A549 (cell line): ENCODE data around the gene PLEKHD1. TPM values are rescaled to one million over a fixed set of nuclear protein-coding genes. Genes with fewer than 3 reads are reported as not detected.
"Not testable (repeated sequence)": the region's sequence is repeated elsewhere in the genome, so short reads cannot be mapped to it uniquely, and the experiment has no call there.

Experiments used
- ATAC-seq, 2 experiments: fragments of 200-7000 bp in 1 of 2; fragments of >200 bp in 1 of 2; cut with Nextera tagmentation in 1 of 2; cut with Tn5 transposase in 1 of 2; 3 replicates each; pipeline versions ENCODE4 v1.8.0 to v1.9.1; 2018 to 2020; ENCODE audit warnings: mild to moderate bottlenecking in 1 of 2, moderate library complexity in 1 of 2
- CTCF ChIA-PET: fragments of 300-600 bp; sonication (Branson Sonifier 250); formaldehyde crosslinking; extraction: SDS; loops from one replicate; lab custom pipeline; 2021; ENCODE audit warnings: antibody characterized with exemption, inconsistent platforms; lab: Yijun Ruan, JAX
- POLR2A ChIA-PET: fragments of 350-600 bp; formaldehyde crosslinking; extraction: SDS; loops from one replicate; lab custom pipeline; 2021; ENCODE audit warnings: antibody characterized with exemption, inconsistent platforms; lab: Yijun Ruan, JAX
- DNase-seq, 2 experiments: peaks; one replicate each; pipeline versions ENCODE4 v3.0.0 to v3.0.0-alpha.2; 2011 to 2016; ENCODE audit warnings: low read depth in 1 of 2, low spot score in 1 of 2
- FAIRE-seq: peaks from 2 replicates; lab custom pipeline; 2011; peaks lifted over from hg19 to GRCh38; lab: Jason Lieb, UNC
- H3K27ac ChIP-seq, 2 experiments: fragments of >200 bp; sonication (Bioruptor Twin); formaldehyde crosslinking; 3 replicates each; pipeline ENCODE4 v1.5.1; 2016 to 2017
- H3K4me1 ChIP-seq: fragments of >200 bp; sonication (Bioruptor Twin); formaldehyde crosslinking; 3 replicates; pipeline ENCODE4 v1.6.1; 2016
- H3K4me2 ChIP-seq: fragments of >200 bp; sonication (Bioruptor Twin); formaldehyde crosslinking; 3 replicates; pipeline ENCODE4 v1.6.1; 2016
- H3K4me3 ChIP-seq: fragments of >200 bp; sonication (Bioruptor Twin); formaldehyde crosslinking; 3 replicates; pipeline ENCODE4 v1.5.1; 2016
- H3K9me3 ChIP-seq: fragments of >200 bp; sonication (Bioruptor Twin); formaldehyde crosslinking; 3 replicates; pipeline ENCODE4 v1.6.1; 2016
- CEBPB ChIP-seq, 2 experiments: fragments of >200 bp in 1 of 2; sonication (Bioruptor Twin) in 1 of 2; formaldehyde crosslinking in 1 of 2; IDR thresholded peaks; 2 replicates each; pipeline ENCODE4 v1.6.1; 2012 to 2016
- CTCF ChIP-seq: fragments of >200 bp; sonication (Bioruptor Twin); formaldehyde crosslinking; IDR thresholded peaks from 3 replicates; pipeline ENCODE4 v1.5.1; 2016
- ELK1 ChIP-seq: fragments of 150-350 bp; IDR thresholded peaks from 2 replicates; pipeline ENCODE4 v1.6.1; 2014; ENCODE audit warnings: low read depth, mild to moderate bottlenecking, low read length
- ESRRA ChIP-seq: fragments of 150-350 bp; IDR thresholded peaks from 2 replicates; pipeline ENCODE4 v1.6.1; 2014; ENCODE audit warnings: mild to moderate bottlenecking, low read length, borderline replicate concordance
- NFE2L2 ChIP-seq: fragments of 150-350 bp; conservative IDR thresholded peaks from 2 replicates; pipeline ENCODE4 v1.6.1; 2014; ENCODE audit warnings: low read length
- RAD21 ChIP-seq, 2 experiments: fragments of >200 bp in 1 of 2; sonication (Bioruptor Twin) in 1 of 2; formaldehyde crosslinking in 1 of 2; IDR thresholded peaks in 1 of 2; conservative IDR thresholded peaks in 1 of 2; 2 replicates in 1 of 2; 3 replicates in 1 of 2; pipeline ENCODE4 v1.6.1; 2012 to 2018; ENCODE audit warnings: inconsistent platforms in 1 of 2
- RARB ChIP-seq: fragments of 250-450 bp; sonication (Bioruptor Pico); IDR thresholded peaks from 2 replicates; pipeline ENCODE4 v1.8.0; 2021; ENCODE audit warnings: mild to moderate bottlenecking, moderate library complexity
- REST ChIP-seq: fragments of 200-600 bp; sonication (generic); IDR thresholded peaks from 2 replicates; pipeline ENCODE4 v1.6.1; 2016; ENCODE audit warnings: antibody characterized with exemption, mild to moderate bottlenecking, moderate library complexity
- SMC3 ChIP-seq: fragments of >200 bp; sonication (Bioruptor Twin); formaldehyde crosslinking; IDR thresholded peaks from 3 replicates; pipeline ENCODE4 v1.6.1; 2018; ENCODE audit warnings: inconsistent platforms
- SREBF2 ChIP-seq: fragments of 450-650 bp; IDR thresholded peaks from 2 replicates; pipeline ENCODE4 v1.6.1; 2014; ENCODE audit warnings: mild to moderate bottlenecking, moderate library complexity
- ZSCAN20 ChIP-seq: fragments of 250-450 bp; sonication (Bioruptor Pico); IDR thresholded peaks from 2 replicates; pipeline ENCODE4 v1.8.0; 2022; ENCODE audit warnings: mild to moderate bottlenecking, moderate library complexity
- WGBS: methylation state at CpG from one replicate; pipeline ENCODE4 v1.1.6; 2017; ENCODE audit errors: missing lambda C conversion rate; 5-methylcytosine and 5-hydroxymethylcytosine counted together
- polyA plus RNA-seq, 4 experiments: library from polyadenylated mRNA; depleted of rRNA in 3 of 4; stranded (reverse); fragments of >200 nt; fragmentation: RNase III in 1 of 4; extraction: RNeasy Plus Mini Kit Qiagen cat#74134 plus additional on column Dnase treatment in 1 of 4; gene quantifications; 2 replicates in 3 of 4; 3 replicates in 1 of 4; pipeline ENCODE4 v1.2.3, GENCODE V29; 2011 to 2017

The PLEKHD1 gene
- polyA plus RNA-seq, 2 of the 4 experiments (the other 2 are of a cell fraction): 0.01 to 0.04 TPM

- H3K4me3 ChIP-seq: no peak overlapping the region
- no peak overlapping the region for H3K27ac ChIP-seq
- DNase-seq: peak; percentile 35 to 56
- TF ChIP-seq RARB (CRISPR knock-in tag) (no peak), ZSCAN20 (CRISPR knock-in tag) (no peak), SMC3 (0 out of 3 replicates have a peak, but pooled peaks have one; percentile 15), RAD21 (conservative IDR thresholded peaks at IDR 0.05 in 1 of 2, IDR thresholded peaks at IDR 0.05 in 1 of 2) (0 out of 5 replicates have a peak, but pooled peaks of 1 of the 2 experiments have one; percentile 12), SREBF2 (no peak), CEBPB (IDR thresholded peaks at IDR 0.05) (no peak), ESRRA (no peak), CTCF (peak; percentile 47), ELK1 (no peak), NFE2L2 (no peak), REST (no peak)
- 60% methylated on average over 7 of the region's 8 CpGs for WGBS
- no peak overlapping the region for H3K4me2 ChIP-seq
- ATAC-seq: peak; percentile 80 to 87; a peak in 4 of 6 replicates
- POLR2A ChIA-PET: no interaction called here
- no peaks in the 10 kb centered on the region for H3K4me1 ChIP-seq
- H3K9me3 ChIP-seq: no peaks in the 10 kb centered on the region
- no peak for FAIRE-seq
- CTCF ChIA-PET: interaction anchor here (0.6 to 2.7 kb wide), 17 partner anchors 10 to 346 kb away, joined by 3 to 23 read pairs (median 5); partner anchors contain the start of gene PLEKHD1
These were observed 9.2 kb upstream of the PLEKHD1 start for GRCh38 chr14:69475194-69475818.

DNA sequence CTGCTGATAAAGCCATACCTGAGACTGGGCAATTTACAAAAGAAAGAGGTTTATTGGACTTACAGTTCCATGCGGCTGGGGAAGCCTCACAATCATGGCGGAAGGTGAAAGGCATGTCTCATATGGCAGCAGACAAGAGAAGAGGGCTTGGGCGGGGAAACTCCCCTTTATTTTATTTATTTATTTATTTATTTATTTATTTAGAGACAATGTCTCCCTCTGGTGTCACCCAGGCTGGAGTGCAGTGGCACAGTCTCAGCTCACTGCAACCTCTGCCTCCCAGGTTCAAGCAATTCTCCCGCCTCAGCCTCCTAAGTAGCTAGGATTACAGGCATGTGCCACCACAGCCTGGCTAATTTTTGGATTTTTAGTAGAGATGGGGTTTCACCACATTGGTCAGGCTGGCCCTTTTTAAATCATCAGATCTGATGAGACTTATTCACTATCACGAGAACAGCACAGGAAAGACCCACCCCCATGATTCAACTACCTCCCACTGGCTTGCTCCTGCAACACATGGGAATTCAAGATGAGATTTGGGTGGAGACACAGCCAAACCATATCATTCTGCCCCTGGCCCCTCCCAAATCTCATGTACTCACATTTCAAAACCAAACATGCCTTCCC is 7.6 kb upstream of the PLEKHD1 start:
- ATAC-seq (peak in 1 of 2 experiments; percentile 35; a peak in 2 of 6 replicates), DNase-seq (peak in 1 of 2 experiments; percentile 19)
- H3K27ac ChIP-seq, H3K4me2 ChIP-seq, H3K4me1 ChIP-seq, FAIRE-seq, POLR2A ChIA-PET, H3K9me3 ChIP-seq, H3K4me3 ChIP-seq: not testable (repeated sequence)
- 69% methylated on average over 5 of the region's 5 CpGs for WGBS
- CTCF ChIA-PET: interaction anchor here (0.6 to 2.7 kb wide), 3 partner anchors 12 to 954 kb away, joined by 3 to 12 read pairs (median 4); no protein-coding TSS in a partner anchor

GRCh38 chr14:69478055-69478454 is 6.5 kb upstream of the PLEKHD1 start:
- POLR2A ChIA-PET: not testable (repeated sequence)

More at GRCh38 chr14:69478055-69478454, 6.5 kb upstream of the PLEKHD1 start:
- not testable (repeated sequence) for H3K4me1 ChIP-seq, H3K4me3 ChIP-seq, H3K9me3 ChIP-seq, H3K4me2 ChIP-seq, FAIRE-seq, ATAC-seq, H3K27ac ChIP-seq, DNase-seq
- WGBS: 28% methylated on average over 2 of the region's 2 CpGs
- CTCF ChIA-PET: interaction anchor here (0.9 to 1.3 kb wide), 2 partner anchors 11 to 236 kb away, joined by 3 to 4 read pairs; no protein-coding TSS in a partner anchor
